ENCODE results near the gene CEACAM20. TPM values are rescaled to one million over a fixed set of nuclear protein-coding genes. Genes with fewer than 3 reads are reported as not detected.
A peak's percentile ranks its signal among the peaks of the same experiment; 100 is the strongest.

CEACAM20 gene
- under 1 TPM in 1 of 8 experiments, not detected in 7; 0.08 TPM for total RNA-seq

DNA sequence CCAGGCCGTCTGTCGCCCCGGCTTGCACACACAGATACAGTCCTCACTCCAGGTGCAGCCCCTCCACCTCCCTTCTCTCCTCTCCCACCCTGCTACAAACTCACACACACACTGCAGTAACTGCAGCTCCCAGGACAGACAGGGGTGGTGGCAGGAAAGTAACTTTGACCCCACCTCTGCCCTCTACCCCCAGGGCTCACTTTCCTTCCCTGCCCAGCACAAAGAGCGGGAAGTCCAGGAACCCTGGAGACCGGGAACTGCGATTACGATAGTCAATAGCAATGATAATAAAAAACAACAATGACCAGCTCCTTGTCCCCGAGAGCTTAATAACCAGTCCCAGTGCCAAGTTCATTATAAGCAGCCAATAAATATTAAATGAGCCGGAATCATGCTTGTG lies at the start of gene CEACAM20:
Gene CEACAM20, minus strand, starts transcription at position 140 of the 400 bp plus-strand sequence. CDS start 166 bp downstream, outside the sequence.
- no peak within 1 kb of the TSS for H3K4me3 ChIP-seq
- in situ Hi-C loops (cut with MboI; ENCODE audit: low pct_unique_long_range_greater_than_20kb in 2 of 9, low sequenced_read_pairs in 9 of 9, unreplicated experiment in 9 of 9), result no loop called here
- 45 to 80% (median 64%) methylated on average over 1 to 5 of the region's 9 CpGs; no CpG with 5 or more reads in 3 of the 10 experiments for WGBS, 10 experiments
- ATAC-seq (replicated peaks in 6 of 8), result no peak
- H3K4me1 ChIP-seq (replicated peaks in 1 of 2), result no peaks in the 10 kb centered on the region
- no peak within 1 kb of the TSS for H3K27ac ChIP-seq

- WGBS, 10 experiments, result 0 to 54% (median 18%) methylated on average over 1 of the region's 1 CpG; no CpG with 5 or more reads in 2 of the 10 experiments
- no peaks in the 10 kb centered on the region for H3K4me1 ChIP-seq (replicated peaks in 1 of 2)
- in situ Hi-C loops (cut with MboI; ENCODE audit: low pct_unique_long_range_greater_than_20kb in 2 of 9, low sequenced_read_pairs in 9 of 9, unreplicated experiment in 9 of 9), result loop anchor here in 1 of 9 experiments (10.0 kb wide), 1 partner anchor 77 kb away; no protein-coding TSS in a partner anchor
- H3K4me3 ChIP-seq, result no peak overlapping the region
- no peak overlapping the region for H3K27ac ChIP-seq
- no peak for ATAC-seq (replicated peaks in 6 of 8)
Observed at GRCh38 chr19:44577566-44577874, 48.0 kb upstream of the CEACAM20 start.

- no peaks in the 10 kb centered on the region for H3K4me1 ChIP-seq (replicated peaks in 1 of 2)
- in situ Hi-C loops (cut with MboI; ENCODE audit: low pct_unique_long_range_greater_than_20kb in 2 of 9, low sequenced_read_pairs in 9 of 9, unreplicated experiment in 9 of 9), result loop anchor here in 1 of 9 experiments (10.0 kb wide), 1 partner anchor 78 kb away; no protein-coding TSS in a partner anchor
- no peak overlapping the region for H3K4me3 ChIP-seq
- ATAC-seq (replicated peaks in 6 of 8), result peak in 3 of 8 experiments; percentile 68 to 76 (median 69)
- H3K27ac ChIP-seq, result no peak overlapping the region
- 34 to 100% (median 59%) methylated on average over 1 to 6 of the region's 8 CpGs; no CpG with 5 or more reads in 1 of the 10 experiments for WGBS, 10 experiments
Observed at GRCh38 chr19:44576843-44577565, 47.5 kb upstream of the CEACAM20 start.

- WGBS, 10 experiments, result 53 to 100% (median 85%) methylated on average over 1 to 9 of the region's 11 CpGs; no CpG with 5 or more reads in 3 of the 10 experiments
- ATAC-seq (replicated peaks in 6 of 8), result no peak
- in situ Hi-C loops (cut with MboI; ENCODE audit: low pct_unique_long_range_greater_than_20kb in 2 of 9, low sequenced_read_pairs in 9 of 9, unreplicated experiment in 9 of 9), result loop anchor here in 1 of 9 experiments (10.0 kb wide), 1 partner anchor 80 kb away; no protein-coding TSS in a partner anchor
- no peaks in the 10 kb centered on the region for H3K4me1 ChIP-seq (replicated peaks in 1 of 2)
- no peak overlapping the region for H3K27ac ChIP-seq
- no peak overlapping the region for H3K4me3 ChIP-seq
Observed at GRCh38 chr19:44575116-44575700, 45.7 kb upstream of the CEACAM20 start.

GRCh38 chr19:44574186-44574950 lies 44.9 kb upstream of the CEACAM20 start:
- 67 to 100% (median 90%) methylated on average over 1 to 6 of the region's 8 CpGs; no CpG with 5 or more reads in 1 of the 10 experiments for WGBS, 10 experiments
- ATAC-seq (replicated peaks in 6 of 8), result no peak
- no peak overlapping the region for H3K4me3 ChIP-seq
- H3K27ac ChIP-seq, result no peak overlapping the region
- H3K4me1 ChIP-seq (replicated peaks in 1 of 2), result no peaks in the 10 kb centered on the region
- in situ Hi-C loops (cut with MboI; ENCODE audit: low pct_unique_long_range_greater_than_20kb in 2 of 9, low sequenced_read_pairs in 9 of 9, unreplicated experiment in 9 of 9), result loop anchor here in 2 of 9 experiments (5.0 to 25.0 kb wide), 4 partner anchors 80 to 263 kb away; partner anchors contain the start of genes CBLC (in 1 of the 2) and NECTIN2 (in 1 of the 2)

DNA sequence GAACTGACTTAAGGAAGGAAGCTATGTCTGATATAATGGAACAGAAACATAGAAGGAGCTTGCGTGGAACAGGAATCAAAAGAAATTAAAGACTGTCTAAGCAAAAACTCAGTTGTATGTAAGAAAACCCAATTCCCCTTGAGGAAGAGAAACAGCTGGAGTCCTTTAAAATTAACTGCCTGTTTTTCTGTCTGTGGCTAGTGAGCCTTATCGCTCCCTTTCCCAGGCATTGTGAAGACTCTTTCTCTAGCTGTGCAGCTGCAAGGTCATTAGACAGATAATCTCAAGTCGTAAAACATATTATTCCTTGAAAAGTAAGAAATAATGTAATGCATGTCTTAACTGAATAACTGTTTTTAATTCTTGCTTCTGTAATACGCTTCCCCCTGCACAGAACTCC lies 44.2 kb upstream of the CEACAM20 start:
- in situ Hi-C loops (cut with MboI; ENCODE audit: low pct_unique_long_range_greater_than_20kb in 2 of 9, low sequenced_read_pairs in 9 of 9, unreplicated experiment in 9 of 9), result loop anchor here in 2 of 9 experiments (5.0 to 25.0 kb wide), 4 partner anchors 81 to 264 kb away; partner anchors contain the start of genes CBLC (in 1 of the 2) and NECTIN2 (in 1 of the 2)
- no peak for ATAC-seq (replicated peaks in 6 of 8)

DNA sequence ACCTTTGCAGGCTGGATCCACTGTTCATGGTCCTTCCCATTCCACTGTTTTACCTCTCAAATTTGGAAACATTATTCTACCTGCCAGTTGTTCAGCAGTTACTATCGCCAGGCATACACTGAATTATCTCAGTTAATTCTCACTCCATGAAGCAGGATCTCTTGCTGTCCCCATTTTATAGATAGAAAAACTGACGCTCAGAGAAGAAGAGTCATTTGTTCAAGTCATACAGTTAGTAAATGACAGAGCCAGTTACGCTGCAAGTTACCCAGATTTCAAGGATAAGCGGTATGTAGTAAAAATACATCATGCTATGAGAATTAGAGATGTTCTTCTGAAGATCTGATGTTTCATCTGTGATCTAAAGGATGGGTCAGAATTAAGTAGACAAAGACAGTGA lies 43.7 kb upstream of the CEACAM20 start:
- in situ Hi-C loops (cut with MboI; ENCODE audit: low pct_unique_long_range_greater_than_20kb in 2 of 9, low sequenced_read_pairs in 9 of 9, unreplicated experiment in 9 of 9), result loop anchor here in 2 of 9 experiments (5.0 to 25.0 kb wide), 4 partner anchors 82 to 264 kb away; partner anchors contain the start of genes CBLC (in 1 of the 2) and NECTIN2 (in 1 of the 2)

More for the DNA sequence above, 44.2 kb upstream of the CEACAM20 start:
- Histone ChIP-seq H3K27ac (no peak overlapping the region), H3K4me1 (replicated peaks in 1 of 2) (no peaks in the 10 kb centered on the region), H3K4me3 (no peak overlapping the region)
- 54 to 100% (median 70%) methylated on average over 1 to 4 of the region's 4 CpGs for WGBS, 10 experiments

DNA sequence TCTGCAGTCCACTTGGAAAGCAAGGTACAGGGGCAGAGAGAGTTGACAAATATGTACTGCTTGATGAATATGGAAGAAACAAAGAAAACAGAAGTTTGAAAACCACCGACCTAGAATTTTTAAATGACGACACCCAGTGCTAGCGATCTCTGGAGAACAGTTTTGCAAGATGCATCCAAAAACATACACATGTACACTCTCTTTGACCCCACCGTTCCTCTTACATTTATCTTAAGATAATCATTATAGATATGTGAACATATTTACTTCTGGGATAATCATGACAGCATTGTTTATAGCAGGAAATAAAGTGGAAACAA lies 43.1 kb upstream of the CEACAM20 start:
- no peak overlapping the region for H3K4me3 ChIP-seq
- H3K27ac ChIP-seq, result no peak overlapping the region
- WGBS, 10 experiments, result 0 to 100% (median 76%) methylated on average over 1 to 4 of the region's 4 CpGs; no CpG with 5 or more reads in 1 of the 10 experiments
- in situ Hi-C loops (cut with MboI; ENCODE audit: low pct_unique_long_range_greater_than_20kb in 2 of 9, low sequenced_read_pairs in 9 of 9, unreplicated experiment in 9 of 9), result loop anchor here in 2 of 9 experiments (5.0 to 25.0 kb wide), 4 partner anchors 82 to 265 kb away; partner anchors contain the start of genes CBLC (in 1 of the 2) and NECTIN2 (in 1 of the 2)
- H3K4me1 ChIP-seq (replicated peaks in 1 of 2), result no peaks in the 10 kb centered on the region
- ATAC-seq (replicated peaks in 6 of 8), result no peak

More for the DNA sequence above, 43.7 kb upstream of the CEACAM20 start:
- Histone ChIP-seq H3K4me3 (no peak overlapping the region), H3K4me1 (replicated peaks in 1 of 2) (no peaks in the 10 kb centered on the region), H3K27ac (no peak overlapping the region)
- no peak for ATAC-seq (replicated peaks in 6 of 8)
- 50 to 100% (median 83%) methylated on average over 1 to 4 of the region's 4 CpGs; no CpG with 5 or more reads in 1 of the 10 experiments for WGBS, 10 experiments

DNA sequence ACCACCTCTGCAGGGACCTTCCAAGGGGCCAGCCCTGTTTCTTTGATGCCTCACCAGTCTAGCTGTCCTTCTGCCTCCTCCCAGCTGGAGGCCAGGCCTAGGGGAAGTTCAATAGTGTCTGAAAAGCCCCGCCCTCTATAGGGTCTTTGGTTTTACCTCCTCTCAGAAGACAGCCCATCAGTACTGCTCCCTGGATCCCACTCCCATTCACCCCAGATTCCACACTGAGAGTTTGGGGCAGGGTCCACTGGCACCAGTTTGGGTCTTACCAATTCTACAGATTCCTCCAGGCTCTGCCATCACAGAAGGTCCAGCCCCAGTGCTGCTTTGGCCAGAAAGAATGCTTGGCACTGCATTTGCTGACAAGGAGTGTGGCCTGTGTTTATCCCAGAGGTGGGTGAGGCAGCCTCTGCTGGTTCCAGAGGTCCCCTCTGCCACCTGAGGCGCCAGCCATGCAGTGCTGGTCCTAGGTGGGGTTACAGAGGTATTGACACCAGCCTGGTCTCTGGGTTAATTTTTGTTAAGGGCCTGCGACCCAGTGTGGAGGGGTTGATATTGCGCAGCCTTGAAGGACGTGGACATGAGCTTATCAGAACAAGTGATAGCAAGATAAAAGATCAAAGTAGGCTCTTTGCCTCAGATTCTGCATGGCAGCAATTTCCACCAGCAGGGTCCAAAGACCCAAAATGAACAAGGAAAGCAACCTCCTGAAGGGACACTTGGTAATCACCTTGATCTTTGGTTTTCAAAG lies 42.5 kb upstream of the CEACAM20 start:
- Histone ChIP-seq H3K27ac (no peak overlapping the region), H3K4me3 (no peak overlapping the region), H3K4me1 (replicated peaks in 1 of 2) (no peaks in the 10 kb centered on the region)
- in situ Hi-C loops (cut with MboI; ENCODE audit: low pct_unique_long_range_greater_than_20kb in 2 of 9, low sequenced_read_pairs in 9 of 9, unreplicated experiment in 9 of 9), result loop anchor here in 2 of 9 experiments (5.0 to 25.0 kb wide), 4 partner anchors 83 to 265 kb away; partner anchors contain the start of genes CBLC (in 1 of the 2) and NECTIN2 (in 1 of the 2)
- 0 to 100% (median 84%) methylated on average over 1 to 4 of the region's 5 CpGs; no CpG with 5 or more reads in 4 of the 10 experiments for WGBS, 10 experiments
- ATAC-seq (replicated peaks in 6 of 8), result no peak

GRCh38 chr19:44570984-44571684 lies 41.7 kb upstream of the CEACAM20 start:
- WGBS, 10 experiments, result 0 to 75% (median 32%) methylated on average over 1 to 13 of the region's 13 CpGs; no CpG with 5 or more reads in 1 of the 10 experiments
- H3K4me1 ChIP-seq (replicated peaks in 1 of 2), result no peaks in the 10 kb centered on the region
- in situ Hi-C loops (cut with MboI; ENCODE audit: low pct_unique_long_range_greater_than_20kb in 2 of 9, low sequenced_read_pairs in 9 of 9, unreplicated experiment in 9 of 9), result loop anchor here in 2 of 9 experiments (5.0 to 25.0 kb wide), 4 partner anchors 84 to 266 kb away; partner anchors contain the start of genes CBLC (in 1 of the 2) and NECTIN2 (in 1 of the 2)
- H3K4me3 ChIP-seq, result no peak overlapping the region
- ATAC-seq (replicated peaks in 6 of 8), result peak in 4 of 8 experiments; percentile 23 to 89 (median 72)
- no peak overlapping the region for H3K27ac ChIP-seq

- ATAC-seq (replicated peaks in 6 of 8), result no peak
- 0 to 80% (median 33%) methylated on average over 1 to 3 of the region's 3 CpGs; no CpG with 5 or more reads in 1 of the 10 experiments for WGBS, 10 experiments
- Histone ChIP-seq H3K4me3 (no peak overlapping the region), H3K27ac (no peak overlapping the region), H3K4me1 (replicated peaks in 1 of 2) (no peaks in the 10 kb centered on the region)
- in situ Hi-C loops (cut with MboI; ENCODE audit: low pct_unique_long_range_greater_than_20kb in 2 of 9, low sequenced_read_pairs in 9 of 9, unreplicated experiment in 9 of 9), result loop anchor here in 2 of 9 experiments (5.0 to 25.0 kb wide), 4 partner anchors 84 to 267 kb away; partner anchors contain the start of genes CBLC (in 1 of the 2) and NECTIN2 (in 1 of the 2)
Observed at GRCh38 chr19:44570603-44570983, 41.1 kb upstream of the CEACAM20 start.

Data from motor neuron (in vitro differentiated cells).